HG02571 (cell line): ENCODE measurements around the gene TTC9B.
"Not testable (repeated sequence)": the region's sequence is repeated elsewhere in the genome, so short reads cannot be mapped to it uniquely, and the experiment has no call there.

Experiments
- ATAC-seq: cut with Tn5 transposase; IDR thresholded peaks from one replicate; pipeline ENCODE4 v1.9.1; 2021; ENCODE audit warnings: mild to moderate bottlenecking, moderate library complexity; ENCODE audit not compliant: unreplicated experiment

Gene TTC9B

GRCh38 chr19:40177286-40178070, 40.7 kb downstream of the TTC9B start:
- no peak for ATAC-seq

GRCh38 chr19:40175820-40176219, 42.4 kb downstream of the TTC9B start:
- no peak for ATAC-seq

GRCh38 chr19:40174092-40174491, 44.1 kb downstream of the TTC9B start:
- no peak for ATAC-seq

GRCh38 chr19:40171293-40171692, 46.9 kb downstream of the TTC9B start:
- ATAC-seq: not testable (repeated sequence)

DNA sequence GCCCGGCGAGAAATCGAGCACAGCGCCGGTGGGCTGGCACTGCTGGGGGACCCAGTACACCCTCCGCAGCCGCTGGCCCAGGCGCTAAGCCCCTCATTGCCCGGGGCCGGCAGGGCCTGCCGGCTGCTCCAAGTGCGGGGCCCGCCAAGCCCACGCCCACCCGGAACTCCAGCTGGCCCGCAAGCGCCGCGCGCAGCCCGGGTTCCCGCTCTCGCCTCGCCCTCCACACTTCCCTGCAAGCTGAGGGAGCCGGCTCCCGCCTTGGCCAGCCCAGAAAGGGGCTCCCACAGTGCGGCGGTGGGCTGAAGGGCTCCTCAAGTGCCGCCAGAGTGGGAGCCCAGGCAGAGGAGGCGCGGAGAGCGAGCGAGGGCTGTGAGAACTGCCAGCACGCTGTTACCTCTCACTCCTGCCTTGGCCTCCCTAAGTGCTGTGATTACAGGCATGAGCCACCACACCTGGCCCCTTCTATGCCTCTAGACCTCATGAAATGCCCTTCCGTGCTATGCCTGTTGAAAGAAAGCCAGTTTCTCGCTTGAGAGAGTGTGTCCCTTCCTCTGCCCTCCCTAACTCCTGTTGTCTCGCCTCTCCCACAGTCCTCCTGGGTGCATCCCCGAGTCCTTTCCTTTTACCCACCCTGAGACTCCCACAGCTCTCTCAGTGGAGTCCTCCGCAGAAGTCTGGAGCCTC, 47.7 kb downstream of the TTC9B start:
- ATAC-seq: not testable (repeated sequence)

DNA sequence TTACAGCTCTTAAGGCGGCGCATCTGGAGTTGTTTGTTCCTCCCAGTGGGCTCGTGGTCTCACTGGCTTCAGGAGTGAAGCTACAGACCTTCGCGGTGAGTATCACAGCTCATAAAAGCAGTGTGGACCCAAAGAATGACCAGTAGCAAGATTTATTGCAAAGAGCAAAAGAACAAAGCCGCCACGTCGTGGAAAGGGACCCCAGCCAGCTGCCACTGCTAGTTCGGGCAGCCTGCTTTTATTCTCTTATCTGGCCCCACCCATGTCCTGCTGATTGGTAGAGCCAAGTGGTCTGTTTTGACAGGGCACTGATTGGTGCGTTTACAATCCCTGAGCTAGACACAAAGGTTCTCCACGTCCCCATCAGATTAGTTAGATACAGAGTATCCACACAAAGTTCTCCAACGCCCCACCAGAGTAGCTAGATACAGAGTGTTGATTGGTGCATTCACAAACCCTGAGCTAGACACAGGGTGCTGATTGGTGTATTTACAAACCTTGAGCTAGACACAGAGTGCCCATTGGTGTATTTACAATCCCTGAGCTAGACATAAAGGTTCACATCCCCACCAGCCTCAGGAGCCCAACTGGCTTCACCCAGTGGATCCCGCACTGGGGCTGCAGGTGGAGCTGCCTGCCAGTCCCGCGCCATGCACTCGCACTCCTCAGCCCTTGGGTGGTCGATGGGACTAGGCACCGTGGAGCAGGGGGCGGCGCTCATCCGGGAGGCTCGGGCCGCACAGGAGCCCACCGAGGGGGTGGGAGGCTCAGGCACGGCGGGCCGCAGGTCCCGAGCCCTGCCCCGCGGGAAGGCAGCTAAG, 48.5 kb downstream of the TTC9B start:
- ATAC-seq: not testable (repeated sequence)
